ENCODE results near the gene ZNF780B.
A peak's percentile ranks its signal among the peaks of the same experiment; 100 is the strongest.

The ZNF780B gene

DNA sequence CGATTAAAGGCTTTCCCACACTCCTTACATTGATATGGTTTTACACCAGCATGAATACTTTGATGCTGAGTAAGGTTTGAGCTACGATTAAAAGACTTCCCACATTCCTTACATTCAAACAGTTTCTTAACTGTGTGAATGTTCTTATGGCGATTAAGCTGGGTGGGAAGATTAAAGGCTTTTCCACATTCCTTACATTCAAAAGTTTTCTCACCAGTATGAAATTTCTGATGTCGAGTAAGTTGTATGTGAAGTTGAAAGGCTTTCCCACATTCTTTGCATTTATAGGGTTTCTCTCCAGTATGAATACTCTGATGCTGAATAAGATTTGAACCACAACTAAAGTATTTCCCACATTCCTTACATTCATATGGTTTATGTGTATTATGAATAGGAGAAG lies 20.0 kb downstream of the ZNF780B start:
- DNase-seq = no peak

DNA sequence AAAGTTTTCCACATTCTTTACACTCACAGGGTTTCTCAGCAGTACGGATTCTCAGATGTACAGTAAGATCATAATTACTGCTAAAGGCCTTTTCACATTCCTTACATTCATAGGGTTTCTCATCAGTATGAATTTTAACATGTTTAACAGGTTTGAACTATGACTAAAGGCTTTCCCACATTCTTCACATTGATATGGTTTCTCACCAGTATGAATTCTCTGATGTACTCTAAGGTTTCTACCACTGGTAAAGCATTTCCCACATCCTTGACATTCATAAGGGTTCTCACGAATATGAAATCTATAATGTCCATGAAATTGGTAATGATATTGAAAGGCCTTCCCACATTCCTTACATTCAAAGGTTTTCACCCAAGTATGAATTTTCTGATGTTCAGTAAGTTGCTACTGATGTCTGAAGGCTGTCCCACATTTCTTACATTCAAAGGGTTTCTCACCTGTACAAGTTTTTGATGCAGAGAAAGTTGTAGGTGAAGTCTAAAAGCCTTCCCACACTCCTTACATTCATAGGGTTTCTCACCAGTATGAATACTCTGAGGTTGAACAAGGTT lies 22.0 kb downstream of the ZNF780B start:
- no peak for DNase-seq

- DNase-seq = no peak
Observed at GRCh38 chr19:40026597-40026970, 29.4 kb downstream of the ZNF780B start.

DNA sequence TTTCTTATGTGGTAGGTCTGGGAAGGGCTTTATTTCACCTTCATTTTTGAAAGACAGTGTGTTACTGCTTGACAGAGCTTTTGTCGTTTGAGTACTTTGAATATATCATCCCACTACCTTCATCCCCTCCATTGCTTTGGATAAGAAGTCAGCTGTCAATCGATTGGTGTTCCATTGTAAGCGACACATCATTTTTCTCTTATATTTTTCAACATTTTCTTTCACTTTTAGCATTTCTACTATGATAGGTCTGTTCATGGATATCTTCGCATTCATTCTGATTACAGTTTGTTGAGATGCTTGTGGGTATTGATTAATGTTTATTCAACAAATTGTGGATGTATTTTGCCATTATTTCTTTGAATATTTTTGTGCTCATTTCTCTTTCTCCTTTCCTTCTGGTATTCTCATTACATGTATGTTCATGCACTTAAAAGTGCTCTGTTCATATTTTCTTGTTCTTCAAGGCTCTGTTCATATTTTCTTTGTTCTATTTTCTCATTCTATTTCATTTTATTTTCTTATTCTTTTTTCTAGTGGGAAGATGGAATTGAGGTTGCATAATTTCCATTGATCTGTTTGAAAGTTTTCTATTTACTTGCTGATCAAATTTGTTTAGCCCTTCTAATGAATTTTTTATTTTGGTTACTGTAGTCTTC lies 30.0 kb downstream of the ZNF780B start:
- DNase-seq = no peak

DNA sequence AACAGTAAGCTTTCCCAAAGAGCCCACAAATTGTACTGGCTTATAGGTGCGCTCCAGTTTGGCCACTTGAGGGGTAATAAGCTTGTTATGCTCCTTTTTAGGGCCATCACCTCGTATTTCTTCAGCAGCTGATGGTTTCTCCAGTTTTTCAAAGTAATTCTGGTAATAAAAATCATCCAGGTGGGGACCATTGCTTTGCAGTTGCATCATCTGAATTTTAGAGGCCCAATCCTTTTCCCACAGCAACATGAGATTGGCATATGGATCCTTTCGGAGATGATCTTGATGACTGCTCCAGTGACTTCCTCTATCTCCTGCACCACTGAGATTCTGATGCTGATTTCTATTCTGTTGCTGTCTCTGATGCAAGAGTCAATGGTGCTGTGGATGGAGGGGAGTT lies 32.1 kb downstream of the ZNF780B start:
- no peak for DNase-seq

GRCh38 chr19:40013991-40014390 lies 42.0 kb downstream of the ZNF780B start:
- DNase-seq = no peak

DNA sequence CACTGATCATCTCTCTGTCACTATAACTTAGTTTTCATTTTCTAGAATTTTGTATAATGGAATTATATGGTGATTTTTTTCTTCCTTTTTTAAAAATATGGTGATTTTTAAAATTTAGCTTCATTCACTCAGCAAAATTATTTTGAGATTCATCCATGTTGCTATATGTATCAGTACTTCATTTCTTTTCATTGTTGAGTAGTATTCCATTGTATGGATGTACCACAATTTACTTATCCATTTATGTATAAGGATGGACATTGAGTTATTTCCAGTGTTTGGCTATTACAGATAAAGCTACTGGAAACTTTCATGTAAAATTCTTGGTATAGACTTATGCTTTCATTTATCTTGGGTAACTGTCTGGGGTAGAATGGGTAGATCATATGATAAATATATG lies 46.4 kb downstream of the ZNF780B start:
- no peak for DNase-seq

- DNase-seq = no peak
Observed at GRCh38 chr19:40006273-40006691, 49.7 kb downstream of the ZNF780B start.

GRCh38 chr19:40005691-40006272 lies 50.2 kb downstream of the ZNF780B start:
- DNase-seq = no peak

- no peak for DNase-seq
Observed at GRCh38 chr19:39998501-39998900, 57.5 kb downstream of the ZNF780B start.

DNA sequence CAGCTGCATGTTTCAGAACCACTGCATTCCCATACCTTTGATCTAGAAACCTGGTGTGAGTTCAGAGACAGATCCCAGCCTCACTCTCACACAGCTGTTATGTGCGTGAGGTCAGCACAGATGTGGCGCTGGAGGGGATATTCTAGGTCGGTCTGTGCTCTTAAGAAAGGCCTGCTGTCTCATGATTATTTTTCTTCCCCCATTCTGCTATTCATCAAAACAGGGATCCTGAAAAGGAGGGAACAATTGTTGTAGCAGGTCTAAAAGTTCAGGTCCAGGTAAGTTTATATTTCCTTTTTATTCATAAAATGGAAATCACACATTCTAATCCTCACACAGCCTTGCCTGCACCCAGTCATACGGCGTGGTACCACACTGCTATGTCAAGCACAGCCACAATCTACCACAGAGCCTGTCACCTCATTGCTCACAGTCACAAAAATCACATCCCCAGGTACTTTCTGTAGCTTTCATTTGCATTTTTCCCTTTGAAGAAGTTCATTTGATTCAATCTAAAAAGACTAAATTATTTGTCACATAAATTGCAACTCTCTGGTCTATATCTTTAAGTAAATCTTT lies 58.3 kb downstream of the ZNF780B start:
- no peak for DNase-seq

DNA sequence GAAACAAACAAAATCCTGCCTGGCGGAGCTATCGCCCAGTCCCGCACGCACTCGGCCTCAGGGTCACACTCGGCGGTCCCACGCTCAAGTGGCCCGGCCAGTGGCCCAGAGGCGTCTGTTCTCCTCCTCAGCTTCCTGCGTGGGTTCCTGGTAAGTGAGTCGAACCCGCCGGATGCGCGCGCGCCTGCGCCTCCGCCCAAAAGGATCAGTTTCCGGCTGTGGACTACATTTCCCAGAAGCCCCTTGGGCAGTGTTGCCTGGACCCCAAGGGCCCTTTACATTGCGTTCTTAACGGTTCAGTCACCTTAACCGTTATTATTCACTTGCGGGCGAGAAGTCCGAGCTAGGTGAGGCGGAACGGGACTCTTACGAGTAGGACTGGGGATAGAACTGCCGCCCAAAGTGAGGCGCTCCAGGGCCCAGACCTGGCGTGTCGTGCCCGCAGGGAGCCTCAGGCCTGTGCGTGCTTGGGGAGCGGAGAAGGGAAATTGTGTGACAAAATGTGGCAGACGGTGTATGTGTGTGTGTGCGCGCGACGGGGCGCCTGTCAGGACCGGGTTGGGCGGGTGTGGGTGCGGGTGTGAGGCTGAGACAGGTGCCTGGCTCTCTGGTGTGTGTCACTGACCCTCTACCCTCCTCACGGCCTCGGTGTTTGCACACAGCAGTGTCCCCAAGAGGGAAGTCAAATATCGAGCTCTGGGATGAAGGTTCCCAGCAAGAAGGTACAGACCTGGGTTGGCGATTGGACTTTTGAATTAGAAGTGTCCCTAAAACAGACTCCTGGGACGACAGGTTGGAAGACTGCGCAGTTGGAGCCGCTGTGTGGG lies 59.0 kb downstream of the ZNF780B start, which contains the start of gene ZNF546:
TSS of gene ZNF546 (plus strand) at position 250 of the 827 bp plus-strand sequence. CDS start 1,267 bp downstream, outside the sequence.
- peak; percentile 94 for DNase-seq

- no peak for DNase-seq
Observed at GRCh38 chr19:39996218-39996810, 59.7 kb downstream of the ZNF780B start.

- no peak for DNase-seq
Observed at GRCh38 chr19:39995794-39996193, 60.2 kb downstream of the ZNF780B start.

- DNase-seq = no peak
Observed at GRCh38 chr19:39994361-39994760, 61.7 kb downstream of the ZNF780B start.

DNA sequence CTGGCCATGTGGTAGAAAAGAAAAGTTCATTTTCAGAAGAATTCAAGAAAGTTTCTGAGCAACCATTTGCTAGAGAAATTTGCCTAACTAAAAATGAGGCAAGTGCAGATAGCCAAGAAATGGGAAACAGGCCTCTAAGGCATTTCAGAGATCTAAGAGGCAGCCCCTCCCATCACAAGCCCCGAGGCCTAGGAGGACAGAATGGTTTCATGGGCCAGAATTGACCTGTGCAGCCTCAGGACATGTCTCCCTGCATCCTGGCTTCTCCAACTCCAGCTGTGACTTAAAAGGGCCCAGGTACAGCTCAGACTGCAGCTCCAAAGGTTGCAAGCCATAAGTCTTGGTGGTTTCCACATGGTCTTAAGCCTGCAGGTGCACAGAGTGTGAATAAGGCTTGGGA lies 62.4 kb downstream of the ZNF780B start:
- no peak for DNase-seq

DNA sequence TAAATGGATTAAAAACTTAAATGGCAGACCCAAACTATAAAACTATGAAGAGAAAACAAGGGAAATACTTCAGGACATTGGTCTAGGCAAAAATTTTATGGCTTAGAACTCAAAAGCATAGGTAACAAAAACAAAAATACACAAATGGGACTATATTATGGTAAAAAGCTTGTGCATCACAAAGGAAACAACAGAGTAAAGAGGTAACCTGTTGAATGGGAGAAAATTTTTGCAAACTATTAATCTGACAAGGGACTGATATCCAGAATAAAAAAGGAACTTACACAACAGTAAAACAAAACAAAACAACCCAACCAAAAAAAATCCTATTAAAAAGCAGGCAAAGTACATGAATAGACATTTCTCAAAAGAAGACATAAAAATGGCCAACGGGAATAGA lies 68.4 kb downstream of the ZNF780B start:
- DNase-seq = no peak

DNA sequence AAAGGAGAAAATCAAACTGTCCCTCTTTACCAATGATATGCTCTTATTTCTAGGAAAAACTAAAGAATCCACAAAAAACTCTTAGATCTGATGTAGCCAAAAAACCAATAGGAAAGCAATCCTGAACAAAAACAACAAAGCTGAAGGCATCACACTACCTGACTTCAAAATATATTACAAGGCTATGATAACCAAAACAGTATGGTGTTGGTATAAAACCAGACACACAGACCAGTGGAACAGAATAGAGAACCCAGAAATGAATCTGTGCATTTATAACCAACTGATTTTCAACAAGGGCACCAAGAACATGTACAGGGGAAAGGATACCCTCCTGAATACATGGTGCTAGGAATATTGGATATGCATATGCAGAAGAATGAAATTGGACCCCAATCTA lies 68.9 kb downstream of the ZNF780B start:
- no peak for DNase-seq

DNA sequence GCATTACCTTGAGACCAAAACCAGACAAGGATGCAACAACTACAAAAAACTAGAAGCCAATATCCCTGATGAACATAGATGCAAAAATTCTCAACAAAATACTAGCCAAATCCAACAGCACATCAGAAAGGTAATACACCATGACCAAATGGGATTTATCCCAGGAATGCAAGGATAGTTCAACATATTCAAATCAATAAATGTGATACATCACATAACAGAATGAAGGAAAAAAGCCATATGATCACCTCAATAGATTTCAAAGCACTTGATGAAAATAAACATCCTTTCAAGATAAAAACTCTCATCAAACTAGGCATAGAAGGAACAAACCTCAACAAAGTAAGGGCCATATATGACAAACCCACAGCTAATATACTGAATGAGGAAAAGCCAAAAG lies 69.4 kb downstream of the ZNF780B start:
- DNase-seq = no peak

GRCh38 chr19:39983695-39984300 lies 72.2 kb downstream of the ZNF780B start:
- no peak for DNase-seq

GRCh38 chr19:39982883-39983282 lies 73.1 kb downstream of the ZNF780B start:
- DNase-seq = no peak

Measured in CD4-positive, alpha-beta T cell treated with Interleukin-12 subunit alpha and Interleukin-12 subunit beta, for 1 hour (primary cell).